ENCODE measurements around the gene APMAP. TPM values are rescaled to one million over a fixed set of nuclear protein-coding genes. Genes with fewer than 3 reads are reported as not detected.

APMAP gene
- total RNA-seq, 1 donor from 2014 or later = 71.7 TPM

GRCh38 chr20:25037288-25038102 lies 44.9 kb upstream of the APMAP start:
- Mint-ChIP-seq H3K4me3 (no peak overlapping the region), H3K9me3 (peaks cover 2% of the 10 kb centered on the region), H3K4me1 (peaks cover 32% of the 10 kb centered on the region), H3K27me3 (ENCODE audit: insufficient read depth, low read depth) (peaks cover 2% of the 10 kb centered on the region), H3K27ac (no peak overlapping the region), H3K36me3 (no peaks in the 10 kb centered on the region)
- no peaks in the 10 kb centered on the region for H3K36me3 ChIP-seq
- H3K27me3 ChIP-seq = no peaks in the 10 kb centered on the region
- TF ChIP-seq CTCF (IDR thresholded peaks at IDR 0.05) (no peak), EZH2phosphoT487 (IDR thresholded peaks at IDR 0.05) (no peak), EZH2 (IDR thresholded peaks at IDR 0.05) (no peak)
- no peaks in the 10 kb centered on the region for H3K79me2 ChIP-seq (ENCODE audit: low read depth)
- no peak overlapping the region for H3K4me3 ChIP-seq
- H3K9ac ChIP-seq = no peak overlapping the region
- H3K27ac ChIP-seq = no peak overlapping the region
- H3K4me1 ChIP-seq = peaks cover 5% of the 10 kb centered on the region
- H3K4me2 ChIP-seq = no peak overlapping the region
- H3K9me3 ChIP-seq (ENCODE audit: low read depth) = no peaks in the 10 kb centered on the region
- DNase-seq (ENCODE audit: low spot score) = no peak
- H2AFZ ChIP-seq (replicated peaks) = no peak overlapping the region
- no peaks in the 10 kb centered on the region for H4K20me1 ChIP-seq (ENCODE audit: low read depth)
- H3F3A ChIP-seq (ENCODE audit: low read depth) = no peaks in the 10 kb centered on the region

- Histone ChIP-seq H3K9me3 (ENCODE audit: low read depth) (no peaks in the 10 kb centered on the region), H3K4me2 (no peak overlapping the region), H3K79me2 (ENCODE audit: low read depth) (no peaks in the 10 kb centered on the region), H3F3A (ENCODE audit: low read depth) (no peaks in the 10 kb centered on the region), H2AFZ (replicated peaks) (no peak overlapping the region), H3K27me3 (no peaks in the 10 kb centered on the region), H3K27ac (no peak overlapping the region), H4K20me1 (ENCODE audit: low read depth) (no peaks in the 10 kb centered on the region), H3K4me3 (no peak overlapping the region), H3K4me1 (peaks cover 7% of the 10 kb centered on the region), H3K36me3 (no peaks in the 10 kb centered on the region), H3K9ac (no peak overlapping the region)
- Mint-ChIP-seq H3K27me3 (ENCODE audit: insufficient read depth, low read depth) (peaks cover 8% of the 10 kb centered on the region), H3K4me1 (peaks cover 41% of the 10 kb centered on the region), H3K9me3 (peaks cover 2% of the 10 kb centered on the region), H3K4me3 (no peak overlapping the region), H3K36me3 (no peaks in the 10 kb centered on the region), H3K27ac (no peak overlapping the region)
- no peak for DNase-seq (ENCODE audit: low spot score)
- TF ChIP-seq EZH2phosphoT487 (IDR thresholded peaks at IDR 0.05) = no peak
- TF ChIP-seq EZH2 (IDR thresholded peaks at IDR 0.05) = no peak
- no peak for TF ChIP-seq CTCF (IDR thresholded peaks at IDR 0.05)
These were observed 43.9 kb upstream of the APMAP start for GRCh38 chr20:25036331-25036936.

GRCh38 chr20:25035921-25036320 lies 43.4 kb upstream of the APMAP start:
- H3K9me3 ChIP-seq (ENCODE audit: low read depth) = no peaks in the 10 kb centered on the region
- no peak for DNase-seq (ENCODE audit: low spot score)
- Mint-ChIP-seq H3K27me3 (ENCODE audit: insufficient read depth, low read depth) (peaks cover 9% of the 10 kb centered on the region), H3K27ac (no peak overlapping the region), H3K4me3 (no peak overlapping the region), H3K9me3 (peaks cover 2% of the 10 kb centered on the region), H3K36me3 (no peaks in the 10 kb centered on the region), H3K4me1 (peaks cover 46% of the 10 kb centered on the region)
- H3K4me1 ChIP-seq = peaks cover 7% of the 10 kb centered on the region
- H4K20me1 ChIP-seq (ENCODE audit: low read depth) = no peaks in the 10 kb centered on the region
- no peak overlapping the region for H2AFZ ChIP-seq (replicated peaks)
- TF ChIP-seq CTCF (IDR thresholded peaks at IDR 0.05) (no peak), EZH2 (IDR thresholded peaks at IDR 0.05) (no peak), EZH2phosphoT487 (IDR thresholded peaks at IDR 0.05) (no peak)
- H3K4me2 ChIP-seq = no peak overlapping the region
- H3K36me3 ChIP-seq = no peaks in the 10 kb centered on the region
- H3K9ac ChIP-seq = no peak overlapping the region
- H3F3A ChIP-seq (ENCODE audit: low read depth) = no peaks in the 10 kb centered on the region
- no peak overlapping the region for H3K4me3 ChIP-seq
- no peaks in the 10 kb centered on the region for H3K27me3 ChIP-seq
- no peaks in the 10 kb centered on the region for H3K79me2 ChIP-seq (ENCODE audit: low read depth)
- H3K27ac ChIP-seq = no peak overlapping the region

Measured in neural progenitor cell (in vitro differentiated cells).